Kidney (tissue), 14 donors: Measurements from ENCODE around the gene C1QTNF7. TPM values are rescaled to one million over a fixed set of nuclear protein-coding genes. Genes with fewer than 3 reads are reported as not detected.

Source experiments
- DNase-seq, 5 donors: peaks; one replicate each; pipeline ENCODE4 v3.0.0-alpha.2; 2013 to 2020
- FAIRE-seq: peaks from 2 replicates; lab custom pipeline; 2012; peaks lifted over from hg19 to GRCh38; lab: Jason Lieb, UNC
- H3K27ac ChIP-seq, 2 donors: one replicate each; pipeline ENCODE4 v1.7.0; 2013; ENCODE audit warnings: low read depth in 2 of 2, low read length in 2 of 2, inconsistent platforms in 1 of 2
- H3K27me3 ChIP-seq: one replicate; pipeline ENCODE4 v1.7.1; 2013; ENCODE audit warnings: low read length, inconsistent platforms; ENCODE audit not compliant: control insufficient read depth, insufficient read depth
- H3K36me3 ChIP-seq, 3 donors: one replicate each; pipeline versions ENCODE4 v1.7.0 to v1.7.1; 2013; ENCODE audit warnings: low read length in 3 of 3, control low read depth in 1 of 3, inconsistent platforms in 1 of 3; ENCODE audit not compliant: insufficient read depth in 3 of 3, control insufficient read depth in 2 of 3
- H3K4me1 ChIP-seq, 3 donors: one replicate each; pipeline versions ENCODE4 v1.7.0 to v1.7.1; 2013; ENCODE audit warnings: low read length in 3 of 3, inconsistent platforms in 1 of 3, low read depth in 1 of 3; ENCODE audit not compliant: control insufficient read depth in 2 of 3, insufficient read depth in 2 of 3
- H3K4me3 ChIP-seq, 3 donors: one replicate each; pipeline versions ENCODE4 v1.7.0 to v1.8.1; 2013; ENCODE audit warnings: low read length in 3 of 3, control low read depth in 1 of 3, inconsistent platforms in 1 of 3
- H3K9ac ChIP-seq, 3 donors: one replicate each; pipeline versions ENCODE4 v1.7.0 to v1.7.1; 2013; ENCODE audit warnings: low read length in 3 of 3, control low read depth in 1 of 3, inconsistent platforms in 1 of 3
- H3K9me3 ChIP-seq, 3 donors: one replicate each; pipeline versions ENCODE4 v1.7.0 to v1.7.1; 2013; ENCODE audit warnings: low read length in 3 of 3, control low read depth in 1 of 3, inconsistent platforms in 1 of 3; ENCODE audit not compliant: control insufficient read depth in 2 of 3, insufficient read depth in 1 of 3
- CTCF ChIP-seq: IDR thresholded peaks from 3 replicates; pipeline ENCODE4 v1.5.1; 2012; ENCODE audit warnings: mild to moderate bottlenecking, moderate library complexity, borderline replicate concordance; ENCODE audit not compliant: insufficient read depth; ENCODE audit errors: extremely low read depth
- intact Hi-C: fragments of 100-400 bp; cut with DNase I; formaldehyde crosslinking; loops from one replicate; pipeline ENCODE4 v1.11.1; 2022
- polyA plus RNA-seq: library from polyadenylated mRNA; stranded (reverse); fragments of 350-450 nt; fragmentation: Illumina TruSeq; extraction: RNeasy Lipid Tissue Mini Kit (QIAGEN cat#74804); gene quantifications from one replicate; pipeline ENCODE4 v1.2.3, GENCODE V29; 2014; ENCODE audit warnings: low read depth, low replicate concordance; ENCODE audit not compliant: insufficient read depth
- total RNA-seq: library from RNA; stranded (reverse); fragmentation: NEBNext Ultra II Directional; extraction: Animal tissue kit (Norgen Biotek cat#: 25700); gene quantifications from one replicate; pipeline ENCODE4 v1.2.1, GENCODE V29; 2021
- donor health status: control.
- donor health status: control.
- donor health status: control.
- donor health status: control.
- donor health status: control.
- donor health status: DM: yes; HTN: yes; CAD: no.
- donor health status: Normal renal cell carcinoma (clear cell type).

C1QTNF7 gene
- total and polyA plus RNA-seq, 2 donors from 2014 or later: 2.2 to 5.3 TPM

- peak within 1 kb of the TSS; percentile 80 to 95 (median 94) for H3K4me3 ChIP-seq
- peak in 4 of 5 donors; percentile 64 to 89 (median 78) for DNase-seq
- H3K36me3 ChIP-seq: no peaks in the 10 kb centered on the region
- no peaks in the 10 kb centered on the region for H3K27me3 ChIP-seq
- no peak for FAIRE-seq
- intact Hi-C loops: no loop called here
- H3K27ac ChIP-seq: peak within 1 kb of the TSS in 1 of 2 donors; percentile 29
- H3K9me3 ChIP-seq: no peaks in the 10 kb centered on the region
- TF ChIP-seq CTCF: no peak
- peaks cover 2 to 9% (median 7%) of the 10 kb centered on the region in 3 donors for H3K4me1 ChIP-seq
- H3K9ac ChIP-seq: peak within 1 kb of the TSS; percentile 57 to 93 (median 65)
Measured at GRCh38 chr4:15469402-15470127, 41.7 kb downstream of the C1QTNF7 start, which contains the start of gene CC2D2A. CC2D2A (plus strand) TSS chr4:15469882; CDS start chr4:15475933, 6,051 bp downstream.

GRCh38 chr4:15470128-15470475 lies 42.3 kb downstream of the C1QTNF7 start:
- peak in 1 of 5 donors; percentile 51 for DNase-seq
- intact Hi-C loops: no loop called here
- H3K9ac ChIP-seq: peak overlapping the region; percentile 57 to 93 (median 65)

GRCh38 chr4:15476396-15476795 lies 48.6 kb downstream of the C1QTNF7 start:
- peak; percentile 52 for FAIRE-seq

More at GRCh38 chr4:15470128-15470475, 42.3 kb downstream of the C1QTNF7 start:
- TF ChIP-seq CTCF: no peak
- Histone ChIP-seq H3K27me3 (no peaks in the 10 kb centered on the region), H3K27ac (peak overlapping the region in 1 of 2 donors; percentile 29), H3K4me3 (peak overlapping the region; percentile 80 to 95 (median 94)), H3K4me1 (peaks cover 2 to 9% (median 7%) of the 10 kb centered on the region in 3 donors), H3K9me3 (no peaks in the 10 kb centered on the region), H3K36me3 (no peaks in the 10 kb centered on the region)
- FAIRE-seq: no peak

More at GRCh38 chr4:15476396-15476795, 48.6 kb downstream of the C1QTNF7 start:
- no peak for TF ChIP-seq CTCF
- no peak overlapping the region for H3K9ac ChIP-seq
- H3K27me3 ChIP-seq: no peaks in the 10 kb centered on the region
- no peak for DNase-seq
- intact Hi-C loops: no loop called here
- peak overlapping the region in 1 of 2 donors; percentile 23 for H3K27ac ChIP-seq
- peak overlapping the region in 1 of 3 donors; percentile 7 for H3K4me3 ChIP-seq
- H3K9me3 ChIP-seq: no peaks in the 10 kb centered on the region
- H3K36me3 ChIP-seq: peaks cover 0 to 4% (median 0%) of the 10 kb centered on the region in 3 donors
- peaks cover 0 to 12% (median 10%) of the 10 kb centered on the region in 3 donors for H3K4me1 ChIP-seq
